ENCODE measurements around the gene OGA.
A peak's percentile ranks its signal among the peaks of the same experiment; 100 is the strongest.

The OGA gene

GRCh38 chr10:101785801-101786200, 32.4 kb downstream of the OGA start:
- Histone ChIP-seq H3K4me3 (ENCODE audit: low read length) (no peak overlapping the region), H3K36me3 (ENCODE audit: insufficient read depth, low read depth, low read length) (peaks cover 60% of the 10 kb centered on the region)

GRCh38 chr10:101784558-101784957, 33.7 kb downstream of the OGA start:
- H3K9ac ChIP-seq (ENCODE audit: low read depth, low read length), result no peak overlapping the region
- H3K4me3 ChIP-seq (ENCODE audit: low read length), result no peak overlapping the region
- H3K27ac ChIP-seq (ENCODE audit: low read length), result no peak overlapping the region
- H3K4me1 ChIP-seq (ENCODE audit: insufficient read depth, low read length), result peaks cover 13% of the 10 kb centered on the region; the same call in 1 of the 2 replicates
- H3K9me3 ChIP-seq (ENCODE audit: insufficient read depth, low read depth, low read length), result no peaks in the 10 kb centered on the region
- H3K36me3 ChIP-seq (ENCODE audit: insufficient read depth, low read depth, low read length), result peaks cover 50% of the 10 kb centered on the region
- H3K27me3 ChIP-seq (ENCODE audit: insufficient read depth, low read length), result peaks cover 14% of the 10 kb centered on the region

More at GRCh38 chr10:101785801-101786200, 32.4 kb downstream of the OGA start:
- no peak overlapping the region for H3K27ac ChIP-seq (ENCODE audit: low read length)
- H3K9me3 ChIP-seq (ENCODE audit: insufficient read depth, low read depth, low read length), result no peaks in the 10 kb centered on the region
- H3K27me3 ChIP-seq (ENCODE audit: insufficient read depth, low read length), result peaks cover 2% of the 10 kb centered on the region; the same call in 1 of the 2 replicates
- no peak overlapping the region for H3K9ac ChIP-seq (ENCODE audit: low read depth, low read length)
- H3K4me1 ChIP-seq (ENCODE audit: insufficient read depth, low read length), result peaks cover 5% of the 10 kb centered on the region; the same call in 1 of the 2 replicates

- Histone ChIP-seq H3K27me3 (ENCODE audit: insufficient read depth, low read length) (peaks cover 22% of the 10 kb centered on the region), H3K36me3 (ENCODE audit: insufficient read depth, low read depth, low read length) (peaks cover 41% of the 10 kb centered on the region), H3K27ac (ENCODE audit: low read length) (peak overlapping the region; percentile 26), H3K4me3 (ENCODE audit: low read length) (peak overlapping the region; percentile 85), H3K9me3 (ENCODE audit: insufficient read depth, low read depth, low read length) (no peaks in the 10 kb centered on the region), H3K4me1 (ENCODE audit: insufficient read depth, low read length) (peaks cover 13% of the 10 kb centered on the region; the same call in 1 of the 2 replicates), H3K9ac (ENCODE audit: low read depth, low read length) (peak overlapping the region; percentile 82; the same call in 1 of the 2 replicates)
Measured at GRCh38 chr10:101783736-101784118, 34.5 kb downstream of the OGA start.

GRCh38 chr10:101782811-101783735, 35.2 kb downstream of the OGA start, which contains the start of gene NPM3:
Gene NPM3, minus strand, starts transcription at chr10:101783446. Its CDS starts 56 bp downstream, at chr10:101783390.
- Histone ChIP-seq H3K4me3 (ENCODE audit: low read length) (peak within 1 kb of the TSS; percentile 85), H3K36me3 (ENCODE audit: insufficient read depth, low read depth, low read length) (peaks cover 35% of the 10 kb centered on the region), H3K27ac (ENCODE audit: low read length) (peak within 1 kb of the TSS; percentile 26), H3K27me3 (ENCODE audit: insufficient read depth, low read length) (peaks cover 29% of the 10 kb centered on the region), H3K4me1 (ENCODE audit: insufficient read depth, low read length) (peaks cover 16% of the 10 kb centered on the region), H3K9me3 (ENCODE audit: insufficient read depth, low read depth, low read length) (no peaks in the 10 kb centered on the region), H3K9ac (ENCODE audit: low read depth, low read length) (peak within 1 kb of the TSS; percentile 82; the same call in 1 of the 2 replicates)

- Histone ChIP-seq H3K36me3 (ENCODE audit: insufficient read depth, low read depth, low read length) (peaks cover 29% of the 10 kb centered on the region), H3K4me3 (ENCODE audit: low read length) (peak overlapping the region; percentile 85), H3K27me3 (ENCODE audit: insufficient read depth, low read length) (peaks cover 38% of the 10 kb centered on the region), H3K4me1 (ENCODE audit: insufficient read depth, low read length) (peaks cover 16% of the 10 kb centered on the region), H3K27ac (ENCODE audit: low read length) (no peak overlapping the region), H3K9me3 (ENCODE audit: insufficient read depth, low read depth, low read length) (no peaks in the 10 kb centered on the region), H3K9ac (ENCODE audit: low read depth, low read length) (peak overlapping the region; percentile 82; the same call in 1 of the 2 replicates)
Measured at GRCh38 chr10:101781984-101782810, 36.0 kb downstream of the OGA start.

- Histone ChIP-seq H3K9me3 (ENCODE audit: insufficient read depth, low read depth, low read length) (no peaks in the 10 kb centered on the region), H3K4me3 (ENCODE audit: low read length) (peak overlapping the region; percentile 85), H3K36me3 (ENCODE audit: insufficient read depth, low read depth, low read length) (peaks cover 23% of the 10 kb centered on the region), H3K27ac (ENCODE audit: low read length) (no peak overlapping the region), H3K9ac (ENCODE audit: low read depth, low read length) (no peak overlapping the region), H3K27me3 (ENCODE audit: insufficient read depth, low read length) (peaks cover 43% of the 10 kb centered on the region), H3K4me1 (ENCODE audit: insufficient read depth, low read length) (peaks cover 16% of the 10 kb centered on the region)
Measured at GRCh38 chr10:101781655-101781983, 36.6 kb downstream of the OGA start.

GRCh38 chr10:101780818-101781654, 37.2 kb downstream of the OGA start:
- peaks cover 48% of the 10 kb centered on the region for H3K27me3 ChIP-seq (ENCODE audit: insufficient read depth, low read length)
- no peaks in the 10 kb centered on the region for H3K9me3 ChIP-seq (ENCODE audit: insufficient read depth, low read depth, low read length)
- peak overlapping the region; percentile 85 for H3K4me3 ChIP-seq (ENCODE audit: low read length)
- peaks cover 17% of the 10 kb centered on the region for H3K36me3 ChIP-seq (ENCODE audit: insufficient read depth, low read depth, low read length)
- no peak overlapping the region for H3K27ac ChIP-seq (ENCODE audit: low read length)
- no peak overlapping the region for H3K9ac ChIP-seq (ENCODE audit: low read depth, low read length)
- H3K4me1 ChIP-seq (ENCODE audit: insufficient read depth, low read length), result peaks cover 16% of the 10 kb centered on the region

- H3K27me3 ChIP-seq (ENCODE audit: insufficient read depth, low read length), result peaks cover 55% of the 10 kb centered on the region
- no peak overlapping the region for H3K9ac ChIP-seq (ENCODE audit: low read depth, low read length)
- peaks cover 10% of the 10 kb centered on the region for H3K36me3 ChIP-seq (ENCODE audit: insufficient read depth, low read depth, low read length)
- H3K4me3 ChIP-seq (ENCODE audit: low read length), result peak overlapping the region; percentile 24; the same call in 1 of the 2 replicates
- H3K4me1 ChIP-seq (ENCODE audit: insufficient read depth, low read length), result peaks cover 16% of the 10 kb centered on the region
- no peak overlapping the region for H3K27ac ChIP-seq (ENCODE audit: low read length)
- no peaks in the 10 kb centered on the region for H3K9me3 ChIP-seq (ENCODE audit: insufficient read depth, low read depth, low read length)
Measured at GRCh38 chr10:101780187-101780817, 37.9 kb downstream of the OGA start.

- H3K9ac ChIP-seq (ENCODE audit: low read depth, low read length), result peak overlapping the region; percentile 30; the same call in 1 of the 2 replicates
- peaks cover 61% of the 10 kb centered on the region for H3K27me3 ChIP-seq (ENCODE audit: insufficient read depth, low read length)
- H3K36me3 ChIP-seq (ENCODE audit: insufficient read depth, low read depth, low read length), result peaks cover 3% of the 10 kb centered on the region
- H3K27ac ChIP-seq (ENCODE audit: low read length), result no peak overlapping the region
- H3K9me3 ChIP-seq (ENCODE audit: insufficient read depth, low read depth, low read length), result no peaks in the 10 kb centered on the region
- H3K4me1 ChIP-seq (ENCODE audit: insufficient read depth, low read length), result peaks cover 16% of the 10 kb centered on the region
- H3K4me3 ChIP-seq (ENCODE audit: low read length), result peak overlapping the region; percentile 75; the same call in 1 of the 2 replicates
Measured at GRCh38 chr10:101779544-101780186, 38.6 kb downstream of the OGA start.

GRCh38 chr10:101778781-101779543, 39.3 kb downstream of the OGA start:
- Histone ChIP-seq H3K4me1 (ENCODE audit: insufficient read depth, low read length) (peaks cover 21% of the 10 kb centered on the region), H3K36me3 (ENCODE audit: insufficient read depth, low read depth, low read length) (no peaks in the 10 kb centered on the region; the same call in 1 of the 2 replicates), H3K27ac (ENCODE audit: low read length) (no peak overlapping the region), H3K4me3 (ENCODE audit: low read length) (peak overlapping the region; percentile 75), H3K27me3 (ENCODE audit: insufficient read depth, low read length) (peaks cover 68% of the 10 kb centered on the region), H3K9me3 (ENCODE audit: insufficient read depth, low read depth, low read length) (no peaks in the 10 kb centered on the region), H3K9ac (ENCODE audit: low read depth, low read length) (peak overlapping the region; percentile 30; the same call in 1 of the 2 replicates)
